Fibroblast of the aortic adventitia (primary cell): ENCODE data around the gene TTC14. TPM values are rescaled to one million over a fixed set of nuclear protein-coding genes. Genes with fewer than 3 reads are reported as not detected.
"Not testable (repeated sequence)": the region's sequence is repeated elsewhere in the genome, so short reads cannot be mapped to it uniquely, and the experiment has no call there.

Experiments used
- DNase-seq: peaks from one replicate; pipeline ENCODE4 v3.0.0-alpha.2; 2010; ENCODE audit warnings: low read depth
- H3K4me3 ChIP-seq: 2 replicates; pipeline ENCODE4 v1.5.1; 2011; ENCODE audit warnings: low read depth, mild to moderate bottlenecking, control low read depth, low read length, moderate library complexity
- CTCF ChIP-seq: IDR thresholded peaks from 2 replicates; pipeline ENCODE4 v1.5.1; 2011; ENCODE audit warnings: mild to moderate bottlenecking, low read length, control low read depth, inconsistent platforms; ENCODE audit not compliant: insufficient read depth
- total RNA-seq: library from RNA; depleted of rRNA; stranded (reverse); fragments of >200 nt; gene quantifications from 2 replicates; pipeline ENCODE4 v1.2.3, GENCODE V29; 2012; ENCODE audit warnings: low replicate concordance

The TTC14 gene
- total RNA-seq, 1 donor: 43.5 TPM

- H3K4me3 ChIP-seq: no peak overlapping the region
- no peak for TF ChIP-seq CTCF
- no peak for DNase-seq
These were observed 21.0 kb upstream of the TTC14 start for GRCh38 chr3:180580934-180581333.

GRCh38 chr3:180590396-180590795, 11.6 kb upstream of the TTC14 start:
- H3K4me3 ChIP-seq: no peak overlapping the region
- TF ChIP-seq CTCF: no peak
- no peak for DNase-seq

GRCh38 chr3:180593631-180594030, 8.3 kb upstream of the TTC14 start:
- DNase-seq, H3K4me3 ChIP-seq: not testable (repeated sequence)

GRCh38 chr3:180594631-180595558, 7.1 kb upstream of the TTC14 start:
- DNase-seq: peak; percentile 85
- TF ChIP-seq CTCF: peak; percentile 70
- H3K4me3 ChIP-seq: no peak overlapping the region

- TF ChIP-seq CTCF: no peak
- H3K4me3 ChIP-seq: no peak overlapping the region
- no peak for DNase-seq
These were observed 6.4 kb upstream of the TTC14 start for GRCh38 chr3:180595559-180595935.

- no peak for DNase-seq
- no peak for TF ChIP-seq CTCF
- no peak overlapping the region for H3K4me3 ChIP-seq
These were observed 1.5 kb upstream of the TTC14 start for GRCh38 chr3:180600473-180600872.

GRCh38 chr3:180611006-180611405, 9.0 kb downstream of the TTC14 start:
- peak; percentile 28 for DNase-seq
- no peak overlapping the region for H3K4me3 ChIP-seq
- no peak for TF ChIP-seq CTCF
